CD14-positive monocyte (primary cell): ENCODE measurements around the gene TAS2R4. TPM values are rescaled to one million over a fixed set of nuclear protein-coding genes. Genes with fewer than 3 reads are reported as not detected.

Source experiments
- DNase-seq, 3 donors: peaks; one replicate each; pipeline ENCODE4 v3.0.0-alpha.2; 2011 to 2022
- H2AFZ ChIP-seq: 2 replicates; pipeline ENCODE4 v1.6.0; 2012; ENCODE audit warnings: mild to moderate bottlenecking, low read depth, low read length, inconsistent platforms; ENCODE audit not compliant: insufficient read depth, poor library complexity, severe bottlenecking
- H3K27ac ChIP-seq, 2 donors: 1 replicate in 1 of 2; 2 replicates in 1 of 2; pipeline ENCODE4 v1.5.1; 2012 to 2013; ENCODE audit warnings: low read length in 2 of 2, control low read depth in 1 of 2, inconsistent platforms in 1 of 2, low read depth in 1 of 2, mild to moderate bottlenecking in 1 of 2
- H3K27me3 ChIP-seq, 2 donors: one replicate each; pipeline versions ENCODE4 v1.6.0 to v1.6.1; 2011 to 2013; ENCODE audit warnings: low read length in 2 of 2; ENCODE audit not compliant: control insufficient read depth in 2 of 2, insufficient read depth in 2 of 2
- H3K36me3 ChIP-seq, 2 donors: replicated peaks in 1 of 2; 1 replicate in 1 of 2; 2 replicates in 1 of 2; pipeline versions ENCODE4 v1.5.1 to v1.6.1; 2012 to 2013; ENCODE audit warnings: low read length in 2 of 2, control low read depth in 1 of 2, inconsistent platforms in 1 of 2, mild to moderate bottlenecking in 1 of 2; ENCODE audit not compliant: insufficient read depth in 2 of 2, control insufficient read depth in 1 of 2
- H3K4me1 ChIP-seq, 2 donors: 1 replicate in 1 of 2; 2 replicates in 1 of 2; pipeline versions ENCODE4 v1.5.1 to v1.6.1; 2012 to 2013; ENCODE audit warnings: low read length in 2 of 2, control low read depth in 1 of 2, inconsistent platforms in 1 of 2, mild to moderate bottlenecking in 1 of 2, moderate library complexity in 1 of 2; ENCODE audit not compliant: insufficient read depth in 2 of 2, control insufficient read depth in 1 of 2
- H3K4me2 ChIP-seq: replicated peaks from 2 replicates; pipeline ENCODE3; 2012; ENCODE audit warnings: low read length, moderate library complexity, mild to moderate bottlenecking; ENCODE audit not compliant: poor library complexity, severe bottlenecking; ENCODE audit errors: extremely low read depth
- H3K4me3 ChIP-seq, 3 experiments: fragments of 200-600 bp in 1 of 3; sonication (generic) in 1 of 3; replicated peaks in 1 of 3; 1 replicate in 2 of 3; 2 replicates in 1 of 3; pipeline ENCODE4 v1.5.1; 2011 to 2013; ENCODE audit warnings: low read length in 3 of 3, mild to moderate bottlenecking in 3 of 3, control low read depth in 2 of 3, low read depth in 2 of 3, inconsistent platforms in 1 of 3, moderate library complexity in 1 of 3
- H3K79me2 ChIP-seq: 2 replicates; pipeline ENCODE4 v1.6.0; 2012; ENCODE audit warnings: mild to moderate bottlenecking, control low read depth, inconsistent platforms, low read length, moderate library complexity; ENCODE audit not compliant: insufficient read depth
- H3K9ac ChIP-seq: 2 replicates; pipeline ENCODE4 v1.6.0; 2017; ENCODE audit warnings: low read length, mild to moderate bottlenecking; ENCODE audit not compliant: insufficient read depth, poor library complexity, severe bottlenecking
- H3K9me3 ChIP-seq, 2 donors: replicated peaks in 1 of 2; 1 replicate in 1 of 2; 2 replicates in 1 of 2; pipeline versions ENCODE4 v1.5.1 to v1.6.1; 2012 to 2013; ENCODE audit warnings: low read length in 2 of 2, control low read depth in 1 of 2; ENCODE audit not compliant: control insufficient read depth in 1 of 2, insufficient read depth in 1 of 2
- H4K20me1 ChIP-seq: 2 replicates; pipeline ENCODE4 v1.6.0; 2012; ENCODE audit warnings: mild to moderate bottlenecking, low read length, control low read depth, moderate library complexity; ENCODE audit not compliant: insufficient read depth
- H3K27ac Mint-ChIP-seq, 7 donors: one replicate each; pipeline ENCODE4 v1.8.0; 2020; ENCODE audit warnings: mild to moderate bottlenecking in 7 of 7, mixed read lengths in 7 of 7, moderate library complexity in 6 of 7, inconsistent platforms in 2 of 7
- H3K27me3 Mint-ChIP-seq, 3 donors: one replicate each; pipeline ENCODE4 v1.8.0; 2021 to 2022; ENCODE audit warnings: low read depth in 3 of 3, mild to moderate bottlenecking in 3 of 3, mixed read lengths in 3 of 3, moderate library complexity in 3 of 3, inconsistent platforms in 1 of 3
- H3K36me3 Mint-ChIP-seq, 2 donors: one replicate each; pipeline ENCODE4 v1.8.0; 2020; ENCODE audit warnings: mixed read lengths in 2 of 2, inconsistent platforms in 1 of 2, mild to moderate bottlenecking in 1 of 2
- H3K4me1 Mint-ChIP-seq: one replicate; pipeline ENCODE4 v1.8.0; 2020; ENCODE audit warnings: mild to moderate bottlenecking, mixed read lengths
- H3K4me3 Mint-ChIP-seq, 2 donors: one replicate each; pipeline ENCODE4 v1.8.0; 2020; ENCODE audit warnings: mild to moderate bottlenecking in 2 of 2, mixed read lengths in 2 of 2, moderate library complexity in 1 of 2
- H3K9me3 Mint-ChIP-seq, 7 donors: one replicate each; pipeline ENCODE4 v1.8.0; 2020 to 2022; ENCODE audit warnings: mixed read lengths in 7 of 7, mild to moderate bottlenecking in 6 of 7, moderate library complexity in 6 of 7, inconsistent platforms in 2 of 7
- CTCF ChIP-seq: fragments of 200-600 bp; IDR thresholded peaks from one replicate; pipeline ENCODE4 v1.8.0; 2022; ENCODE audit warnings: antibody characterized with exemption, mild to moderate bottlenecking
- WGBS: methylation state at CpG from one replicate; pipeline ENCODE4 v1.1.5; 2013; ENCODE audit warnings: missing lambda C conversion rate; ENCODE audit not compliant: insufficient coverage; 5-methylcytosine and 5-hydroxymethylcytosine counted together
- intact Hi-C, 2 donors: fragments of 100-400 bp; cut with micrococcal nuclease; formaldehyde crosslinking; loops; one replicate each; pipeline versions ENCODE4 v1.15.0 to v1.15.1; 2023
- polyA minus RNA-seq: library from RNA; depleted of rRNA, polyadenylated mRNA; stranded (reverse); fragments of >200 nt; gene quantifications from 2 replicates; pipeline ENCODE4 v1.2.3, GENCODE V29; 2012
- polyA plus RNA-seq, 3 donors: library from polyadenylated mRNA; depleted of rRNA in 1 of 3; unstranded in 2 of 3; stranded (reverse) in 1 of 3; fragments of 300-500 nt in 2 of 3; fragments of >200 nt in 1 of 3; fragmentation: Illumina TruSeq in 2 of 3; gene quantifications; 1 replicate in 2 of 3; 2 replicates in 1 of 3; pipeline ENCODE4 v1.2.3, GENCODE V29; 2012 to 2021
- total RNA-seq, 12 experiments: library from RNA in 1 of 12; stranded (reverse) in 1 of 12; fragments of 120-200 nt in 1 of 12; gene quantifications; one replicate each; pipeline ENCODE4 v1.2.4 and lab custom pipeline; 2013 to 2026; ENCODE audit warnings: mixed read lengths in 6 of 12, inconsistent platforms in 1 of 12

Gene TAS2R4
- 0.39 TPM for total RNA-seq (2013)
- polyA plus RNA-seq (under 1 TPM in 1 of 3 donors, not detected in 2; 0.12 TPM), polyA minus RNA-seq (0.28 TPM in 1 of 2 replicates, not detected in the other), total RNA-seq (lab: John Stamatoyannopoulos, UW) (0.17 to 0.92 (median 0.59) reads per million in 11 experiments)

GRCh38 chr7:141776374-141776773 is at the start of gene TAS2R4:
TAS2R4 (plus strand) TSS chr7:141776674; CDS start chr7:141778489, 1,815 bp downstream.
- Mint-ChIP-seq H3K27me3 (peaks cover 0 to 2% (median 0%) of the 10 kb centered on the region in 3 donors), H3K36me3 (peaks cover 53 to 58% of the 10 kb centered on the region in 2 donors), H3K4me1 (no peaks in the 10 kb centered on the region), H3K27ac (no peak within 1 kb of the TSS), H3K9me3 (peaks cover 16 to 26% (median 22%) of the 10 kb centered on the region in 7 donors), H3K4me3 (no peak within 1 kb of the TSS)
- no peak for TF ChIP-seq CTCF
- Histone ChIP-seq H4K20me1 (no peaks in the 10 kb centered on the region), H3K79me2 (no peaks in the 10 kb centered on the region), H3K27me3 (no peaks in the 10 kb centered on the region), H3K36me3 (peaks cover 11 to 43% of the 10 kb centered on the region in 2 donors), H3K9me3 (peaks cover 0 to 11% of the 10 kb centered on the region in 2 donors), H3K4me3 (no peak within 1 kb of the TSS), H3K27ac (no peak within 1 kb of the TSS), H3K4me1 (no peaks in the 10 kb centered on the region), H2AFZ (no peak within 1 kb of the TSS), H3K4me2 (no peak within 1 kb of the TSS), H3K9ac (no peak within 1 kb of the TSS)
- WGBS = no CpG with 5 or more reads among the region's 1 CpG
- no peak for DNase-seq
- intact Hi-C loops = no loop called here

GRCh38 chr7:141729020-141729419 is 47.5 kb upstream of the TAS2R4 start:
- no peak overlapping the region for H3K4me3 ChIP-seq
- intact Hi-C loops = no loop called here
- WGBS = 100% methylated on average over 1 of the region's 1 CpG
- no peaks in the 10 kb centered on the region for H3K4me1 ChIP-seq
- no peak overlapping the region for H3K27ac ChIP-seq
- H3K27ac Mint-ChIP-seq = no peak overlapping the region
- H4K20me1 ChIP-seq = no peaks in the 10 kb centered on the region
- H3K9ac ChIP-seq = no peak overlapping the region
- no peaks in the 10 kb centered on the region for H3K4me1 Mint-ChIP-seq
- H3K9me3 ChIP-seq = no peaks in the 10 kb centered on the region
- H3K4me2 ChIP-seq = no peak overlapping the region
- H3K27me3 ChIP-seq = no peaks in the 10 kb centered on the region
- no peaks in the 10 kb centered on the region for H3K79me2 ChIP-seq
- no peak overlapping the region for H2AFZ ChIP-seq
- no peak for DNase-seq
- H3K27me3 Mint-ChIP-seq = peaks cover 0 to 3% (median 0%) of the 10 kb centered on the region in 3 donors
- H3K9me3 Mint-ChIP-seq = no peaks in the 10 kb centered on the region
- no peaks in the 10 kb centered on the region for H3K36me3 ChIP-seq
- no peak for TF ChIP-seq CTCF
- H3K36me3 Mint-ChIP-seq = no peaks in the 10 kb centered on the region
- no peak overlapping the region for H3K4me3 Mint-ChIP-seq
